Chondrocyte (in vitro differentiated cells): Measurements from ENCODE around the gene INPP4A. TPM values are rescaled to one million over a fixed set of nuclear protein-coding genes. Genes with fewer than 3 reads are reported as not detected.

Experiments used
- DNase-seq: peaks from one replicate; pipeline ENCODE4 v3.0.0; 2021; ENCODE audit warnings: mixed read lengths, low spot score
- H3K27ac Mint-ChIP-seq: one replicate; pipeline ENCODE4 v1.8.0; 2021; ENCODE audit warnings: mild to moderate bottlenecking, moderate library complexity, mixed read lengths; ENCODE audit not compliant: unreplicated experiment
- H3K27me3 Mint-ChIP-seq: 2 replicates; pipeline ENCODE4 v1.8.0; 2021; ENCODE audit warnings: low read depth, mixed read lengths
- H3K36me3 Mint-ChIP-seq: 2 replicates; pipeline ENCODE4 v1.8.0; 2021; ENCODE audit warnings: low read depth, mixed read lengths
- H3K4me1 Mint-ChIP-seq: 2 replicates; pipeline ENCODE4 v1.8.0; 2021; ENCODE audit warnings: low read depth, mild to moderate bottlenecking, mixed read lengths
- H3K4me3 Mint-ChIP-seq: one replicate; pipeline ENCODE4 v1.8.0; 2021; ENCODE audit warnings: mild to moderate bottlenecking, moderate library complexity, mixed read lengths; ENCODE audit not compliant: unreplicated experiment
- H3K9me3 Mint-ChIP-seq: 2 replicates; pipeline ENCODE4 v1.8.0; 2021; ENCODE audit warnings: low read depth, mixed read lengths
- CTCF ChIP-seq: fragments of 200-600 bp; sonication (generic); IDR thresholded peaks from 2 replicates; pipeline ENCODE4 v1.5.0; 2021; ENCODE audit warnings: antibody characterized with exemption, mild to moderate bottlenecking, moderate library complexity
- total RNA-seq: library from RNA; stranded (reverse); gene quantifications from 3 replicates; pipeline ENCODE4 v1.2.1, GENCODE V29; 2021

The INPP4A gene
- total RNA-seq, 1 donor from 2014 or later: 26.1 TPM

DNA sequence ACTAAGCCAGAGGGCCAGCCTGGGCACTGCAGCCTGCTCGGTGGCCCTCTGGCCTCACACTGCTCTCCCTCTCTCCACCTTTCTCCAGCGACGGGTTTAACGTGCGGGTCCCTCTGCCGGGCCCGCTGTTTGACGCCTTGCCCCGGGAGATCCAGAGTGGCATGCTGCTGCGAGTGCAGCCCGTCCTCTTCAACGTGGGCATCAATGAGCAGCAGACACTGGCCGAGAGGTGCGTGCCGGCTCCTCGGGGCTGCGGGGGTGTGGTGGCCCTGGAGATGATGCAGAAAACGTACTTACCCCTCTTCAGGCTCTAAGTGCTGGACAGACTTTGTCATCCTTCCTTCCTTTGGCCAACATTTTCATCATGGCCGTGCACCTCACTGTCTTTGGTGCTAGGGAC, 121.3 kb downstream of the INPP4A start:
- no peak for DNase-seq
- Mint-ChIP-seq H3K4me3 (no peak overlapping the region), H3K9me3 (no peaks in the 10 kb centered on the region), H3K36me3 (peaks cover 30% of the 10 kb centered on the region), H3K27me3 (no peaks in the 10 kb centered on the region), H3K27ac (no peak overlapping the region), H3K4me1 (peaks cover 22% of the 10 kb centered on the region)
- TF ChIP-seq CTCF: no peak

GRCh38 chr2:98568161-98568956, 123.7 kb downstream of the INPP4A start:
- Mint-ChIP-seq H3K4me1 (no peaks in the 10 kb centered on the region), H3K27ac (no peak overlapping the region), H3K4me3 (no peak overlapping the region), H3K36me3 (peaks cover 30% of the 10 kb centered on the region), H3K9me3 (no peaks in the 10 kb centered on the region), H3K27me3 (no peaks in the 10 kb centered on the region)
- no peak for TF ChIP-seq CTCF
- DNase-seq: no peak

GRCh38 chr2:98569197-98569793, 124.6 kb downstream of the INPP4A start:
- Mint-ChIP-seq H3K9me3 (no peaks in the 10 kb centered on the region), H3K27me3 (no peaks in the 10 kb centered on the region), H3K27ac (no peak overlapping the region), H3K36me3 (peaks cover 32% of the 10 kb centered on the region), H3K4me1 (no peaks in the 10 kb centered on the region), H3K4me3 (no peak overlapping the region)
- peak; percentile 80 for TF ChIP-seq CTCF
- no peak for DNase-seq

DNA sequence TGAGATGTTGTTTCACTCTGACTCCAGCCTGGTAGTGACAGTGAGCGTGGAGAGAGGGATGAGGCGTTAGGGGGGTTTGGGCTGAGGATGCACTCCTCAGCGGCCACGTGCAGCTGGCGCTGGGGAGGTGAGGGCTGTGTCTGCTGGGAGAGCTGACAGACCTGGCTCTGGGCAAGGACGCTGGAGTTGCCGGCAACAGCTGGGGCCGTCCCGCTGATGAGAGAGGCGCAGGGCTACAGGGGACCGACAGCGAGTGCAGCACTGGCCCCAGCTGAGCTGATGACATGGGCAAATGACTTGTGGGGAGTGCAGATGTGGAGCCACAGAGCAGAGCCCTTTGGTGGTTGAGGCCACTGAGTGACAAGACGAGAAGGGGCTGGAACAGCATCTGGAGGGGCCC, 125.3 kb downstream of the INPP4A start:
- no peaks in the 10 kb centered on the region for H3K4me1 Mint-ChIP-seq
- no peak for DNase-seq
- peaks cover 31% of the 10 kb centered on the region for H3K36me3 Mint-ChIP-seq
- no peak overlapping the region for H3K4me3 Mint-ChIP-seq
- H3K27me3 Mint-ChIP-seq: no peaks in the 10 kb centered on the region
- no peak for TF ChIP-seq CTCF
- no peaks in the 10 kb centered on the region for H3K9me3 Mint-ChIP-seq
- H3K27ac Mint-ChIP-seq: no peak overlapping the region

- Mint-ChIP-seq H3K27me3 (no peaks in the 10 kb centered on the region), H3K36me3 (peaks cover 28% of the 10 kb centered on the region), H3K4me3 (no peak overlapping the region), H3K27ac (no peak overlapping the region), H3K9me3 (no peaks in the 10 kb centered on the region), H3K4me1 (no peaks in the 10 kb centered on the region)
- no peak for TF ChIP-seq CTCF
- DNase-seq: no peak
Observed at GRCh38 chr2:98570356-98570755, 125.7 kb downstream of the INPP4A start.
